NCI-H345 treated with DMSO at 0.1 percent for 48 hours (cell line): ENCODE results near the gene PTPN14.
"Not testable (repeated sequence)": the region's sequence is repeated elsewhere in the genome, so short reads cannot be mapped to it uniquely, and the experiment has no call there.

Source experiments
- DNase-seq: peaks from one replicate; lab custom pipeline; 2025; ENCODE audit not compliant: unreplicated experiment; lab: John Stamatoyannopoulos, UW

PTPN14 gene

GRCh38 chr1:214513394-214513793 lies 38.0 kb downstream of the PTPN14 start:
- no peak for DNase-seq

- DNase-seq = no peak
These were observed 39.8 kb downstream of the PTPN14 start for GRCh38 chr1:214511639-214511998.

GRCh38 chr1:214510914-214511638 lies 40.3 kb downstream of the PTPN14 start:
- no peak for DNase-seq

- DNase-seq = no peak
These were observed 40.9 kb downstream of the PTPN14 start for GRCh38 chr1:214510477-214510876.

GRCh38 chr1:214509622-214510021 lies 41.8 kb downstream of the PTPN14 start:
- DNase-seq = not testable (repeated sequence)

GRCh38 chr1:214506972-214507431 lies 44.4 kb downstream of the PTPN14 start:
- no peak for DNase-seq

- no peak for DNase-seq
These were observed 46.3 kb downstream of the PTPN14 start for GRCh38 chr1:214505134-214505533.

- DNase-seq = no peak
These were observed 47.1 kb downstream of the PTPN14 start for GRCh38 chr1:214504330-214504729.

- DNase-seq = no peak
These were observed 47.8 kb downstream of the PTPN14 start for GRCh38 chr1:214503553-214503952.

GRCh38 chr1:214500340-214501055 lies 50.9 kb downstream of the PTPN14 start:
- no peak for DNase-seq

GRCh38 chr1:214499732-214500131 lies 51.7 kb downstream of the PTPN14 start:
- DNase-seq = no peak

- DNase-seq = no peak
These were observed 53.4 kb downstream of the PTPN14 start for GRCh38 chr1:214498021-214498420.

- no peak for DNase-seq
These were observed 55.3 kb downstream of the PTPN14 start for GRCh38 chr1:214496126-214496525.

GRCh38 chr1:214494706-214495105 lies 56.7 kb downstream of the PTPN14 start:
- DNase-seq = no peak

GRCh38 chr1:214494179-214494578 lies 57.2 kb downstream of the PTPN14 start:
- not testable (repeated sequence) for DNase-seq

- DNase-seq = no peak
These were observed 58.1 kb downstream of the PTPN14 start for GRCh38 chr1:214493126-214493796.

GRCh38 chr1:214492401-214493075 lies 58.9 kb downstream of the PTPN14 start:
- no peak for DNase-seq

GRCh38 chr1:214491468-214492146 lies 59.8 kb downstream of the PTPN14 start:
- DNase-seq = no peak

- DNase-seq = no peak
These were observed 66.3 kb downstream of the PTPN14 start for GRCh38 chr1:214485151-214485550.

GRCh38 chr1:214483180-214483579 lies 68.2 kb downstream of the PTPN14 start:
- not testable (repeated sequence) for DNase-seq
